OCI-M1 (cell line): ENCODE results near the gene PDE8A.
"Not testable (repeated sequence)": the region's sequence is repeated elsewhere in the genome, so short reads cannot be mapped to it uniquely, and the experiment has no call there.

Experiments used
- DNase-seq: peaks from one replicate; lab custom pipeline; 2025; lab: John Stamatoyannopoulos, UW

PDE8A gene

DNA sequence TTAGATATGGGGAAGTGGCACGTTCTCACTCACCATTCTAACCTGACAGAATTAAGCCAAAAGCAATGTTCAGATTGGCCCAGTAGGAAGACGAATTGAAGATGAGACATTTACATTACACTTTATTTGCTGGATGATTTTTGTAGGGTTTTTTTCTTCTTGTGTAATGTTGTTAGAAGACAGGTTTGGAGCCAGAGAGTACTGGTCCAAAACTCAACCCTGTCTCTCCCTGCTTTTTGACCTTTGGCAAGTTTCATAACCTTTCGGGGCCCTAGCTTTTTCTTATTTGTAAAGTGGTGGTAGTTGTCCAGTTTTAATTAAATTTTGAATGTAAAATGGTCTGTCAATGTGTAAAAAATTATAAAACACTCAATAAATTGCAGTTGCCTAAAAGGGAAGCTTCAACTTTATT lies 29.5 kb downstream of the PDE8A start:
- no peak for DNase-seq

DNA sequence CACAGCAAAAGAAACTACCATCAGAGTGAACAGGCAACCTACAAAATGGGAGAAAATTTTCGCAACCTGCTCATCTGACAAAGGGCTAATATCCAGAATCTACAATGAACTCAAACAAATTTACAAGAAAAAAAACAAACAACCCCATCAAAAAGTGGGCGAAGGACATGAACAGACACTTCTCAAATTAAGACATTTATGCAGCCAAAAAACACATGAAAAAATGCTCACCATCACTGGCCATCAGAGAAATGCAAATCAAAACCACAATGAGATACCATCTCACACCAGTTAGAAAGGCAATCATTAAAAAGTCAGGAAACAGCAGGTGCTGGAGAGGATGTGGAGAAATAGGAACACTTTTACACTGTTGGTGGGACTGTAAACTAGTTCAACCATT lies 30.1 kb downstream of the PDE8A start:
- DNase-seq = not testable (repeated sequence)

DNA sequence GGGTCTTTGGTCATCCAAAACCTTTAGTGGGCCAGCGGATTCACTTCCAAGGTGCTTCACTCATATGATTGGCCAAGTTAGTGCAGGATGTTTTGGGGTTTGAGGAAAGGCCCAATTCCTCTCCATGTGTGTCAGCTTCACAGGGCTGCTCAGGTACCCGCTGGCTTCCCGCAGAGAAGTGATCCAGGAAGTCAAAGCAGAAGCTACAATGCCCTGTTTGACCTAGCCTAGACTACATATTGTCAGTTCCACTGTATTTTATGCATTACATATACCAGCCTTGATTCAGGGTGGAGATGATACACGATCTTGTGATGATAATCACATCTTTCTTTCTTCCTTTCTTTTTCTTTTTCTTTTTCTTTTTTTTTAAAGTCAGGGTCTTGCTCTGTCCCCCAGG lies 32.1 kb downstream of the PDE8A start:
- no peak for DNase-seq

DNA sequence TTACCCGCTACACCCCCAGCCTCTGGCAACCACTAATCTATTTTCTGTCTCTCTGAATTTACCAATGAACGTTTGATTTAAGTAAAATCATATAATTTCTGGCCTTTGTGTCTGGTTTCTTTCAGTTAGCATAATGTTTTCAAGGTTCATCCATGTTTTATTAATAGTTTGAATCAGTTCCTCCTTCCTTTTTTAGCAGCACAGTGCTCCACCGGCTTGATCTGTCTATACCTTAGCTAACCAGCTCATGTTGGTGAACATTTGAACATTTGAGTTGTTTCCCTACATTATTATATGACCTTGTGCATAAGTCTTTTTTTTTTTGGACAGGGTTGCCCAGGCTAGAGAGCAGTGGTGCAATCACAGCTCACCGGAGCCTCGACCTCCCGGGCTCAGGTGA lies 33.3 kb downstream of the PDE8A start:
- no peak for DNase-seq

DNA sequence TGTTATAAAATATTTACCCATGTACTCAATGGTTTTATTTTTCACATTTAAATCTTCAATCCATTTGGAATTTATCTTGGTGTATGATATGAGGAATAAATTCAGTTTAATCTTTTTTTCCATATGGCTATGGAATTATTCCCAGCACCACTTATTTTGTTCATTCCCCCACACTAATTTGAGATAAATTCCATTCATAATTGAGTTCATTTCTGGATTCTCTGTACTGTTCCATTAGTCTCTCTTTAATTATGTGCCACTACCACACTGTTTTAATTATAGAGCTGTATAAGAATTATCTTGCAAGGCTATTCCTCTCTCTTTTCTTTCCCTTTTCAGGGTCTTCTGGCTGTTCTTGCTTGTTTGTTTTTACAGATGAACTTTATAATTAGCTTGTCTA lies 34.6 kb downstream of the PDE8A start:
- no peak for DNase-seq

DNA sequence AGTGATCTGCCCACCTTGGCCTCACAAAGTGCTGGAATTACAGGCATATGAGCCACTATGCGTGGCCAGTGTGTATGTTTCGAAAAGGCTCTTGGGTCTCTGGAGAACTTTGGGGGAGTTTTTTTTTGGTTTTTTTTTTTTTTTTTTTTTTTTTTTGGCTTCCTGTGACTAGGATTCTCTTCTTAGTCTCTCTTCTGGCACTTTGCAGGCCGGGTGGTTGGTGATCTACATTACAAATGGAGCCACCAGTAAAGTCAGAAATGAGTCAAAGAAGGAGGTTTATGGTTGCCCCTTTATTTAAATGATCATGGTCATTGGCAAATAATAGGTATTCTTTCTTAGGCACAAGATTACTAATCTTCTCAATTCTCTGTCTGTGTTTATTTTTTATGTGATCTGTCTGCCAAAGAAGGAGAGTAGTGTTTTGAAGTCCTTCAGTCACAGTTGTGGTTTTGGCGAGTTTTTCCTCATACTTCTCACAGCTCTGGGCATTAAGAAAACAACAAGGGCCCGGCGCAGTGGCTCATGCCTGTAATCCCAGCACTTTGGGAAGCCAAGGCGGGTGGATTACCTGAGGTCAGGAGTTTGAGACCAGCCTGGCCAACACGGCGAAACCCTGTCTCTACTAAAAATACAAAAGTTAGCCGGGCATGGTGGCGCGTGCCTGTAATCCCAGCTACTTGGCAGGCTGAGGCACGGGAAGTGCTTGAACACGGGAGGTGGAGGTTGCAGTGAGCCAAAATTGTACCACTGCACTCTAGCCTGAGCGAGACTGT lies 38.3 kb downstream of the PDE8A start:
- no peak for DNase-seq

DNA sequence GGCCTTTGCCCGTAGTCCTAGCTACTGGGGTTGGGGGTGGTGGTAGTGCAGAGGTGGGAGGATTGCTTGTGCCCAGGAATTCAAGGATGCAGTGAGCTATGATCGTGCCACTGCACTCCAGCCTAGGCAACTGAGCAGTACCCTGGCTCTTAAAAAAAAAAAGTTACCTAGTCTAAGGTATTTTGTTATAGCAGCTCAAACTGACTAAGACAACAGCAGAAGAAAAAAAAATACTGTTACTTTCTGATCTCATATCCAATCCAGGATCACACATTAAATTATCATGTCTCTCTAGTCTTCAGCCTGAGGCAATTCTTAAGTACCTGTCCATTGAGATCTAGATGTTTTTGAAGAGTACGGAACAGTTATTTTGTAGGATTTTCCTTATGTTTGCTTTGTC lies 39.8 kb downstream of the PDE8A start:
- DNase-seq = no peak

DNA sequence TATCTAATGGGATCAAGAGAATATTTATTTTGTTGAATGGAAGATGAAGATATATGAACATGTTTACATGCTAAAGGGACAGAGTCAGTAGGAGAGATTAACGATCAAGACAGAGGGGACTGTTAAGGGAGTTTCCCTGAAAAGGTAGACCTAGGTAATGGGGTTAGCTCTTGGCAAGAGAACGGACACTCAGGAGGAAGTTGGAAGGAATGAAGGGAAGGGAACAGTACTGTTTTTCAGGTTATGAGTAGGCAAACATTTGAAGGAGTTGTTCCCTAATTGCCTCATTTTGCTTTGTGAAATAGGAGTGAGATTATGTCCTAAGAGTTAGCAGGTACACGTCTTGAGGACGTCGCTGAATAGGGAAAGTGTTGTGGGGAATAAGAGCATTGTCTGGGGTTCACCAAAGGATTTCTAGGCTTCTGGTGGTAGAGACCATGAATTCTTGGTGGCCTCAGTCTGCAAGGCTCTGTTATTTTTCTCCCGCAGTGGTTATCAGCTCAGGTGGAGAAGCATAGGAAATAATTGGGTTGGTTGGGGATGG lies 41.3 kb downstream of the PDE8A start:
- DNase-seq = no peak

DNA sequence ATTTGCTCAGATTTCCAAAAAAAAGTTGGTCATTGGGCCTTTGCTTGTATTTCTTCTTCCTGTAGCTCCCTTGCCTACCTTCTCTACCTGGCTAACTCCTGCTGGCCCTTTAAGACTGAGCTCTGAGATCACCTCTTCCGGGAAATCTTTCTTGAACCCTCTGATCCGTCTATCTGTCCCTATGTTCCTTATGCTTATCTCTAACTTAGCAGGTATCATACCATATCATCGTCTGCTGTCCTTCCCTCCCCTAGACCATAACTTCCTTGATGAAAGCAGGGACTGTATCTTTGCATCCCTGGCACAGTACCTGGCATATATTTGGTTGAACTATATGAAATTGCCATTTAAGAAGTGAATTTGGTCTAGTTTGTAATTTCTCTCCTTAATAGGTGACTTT lies 42.3 kb downstream of the PDE8A start:
- DNase-seq = peak; percentile 14

DNA sequence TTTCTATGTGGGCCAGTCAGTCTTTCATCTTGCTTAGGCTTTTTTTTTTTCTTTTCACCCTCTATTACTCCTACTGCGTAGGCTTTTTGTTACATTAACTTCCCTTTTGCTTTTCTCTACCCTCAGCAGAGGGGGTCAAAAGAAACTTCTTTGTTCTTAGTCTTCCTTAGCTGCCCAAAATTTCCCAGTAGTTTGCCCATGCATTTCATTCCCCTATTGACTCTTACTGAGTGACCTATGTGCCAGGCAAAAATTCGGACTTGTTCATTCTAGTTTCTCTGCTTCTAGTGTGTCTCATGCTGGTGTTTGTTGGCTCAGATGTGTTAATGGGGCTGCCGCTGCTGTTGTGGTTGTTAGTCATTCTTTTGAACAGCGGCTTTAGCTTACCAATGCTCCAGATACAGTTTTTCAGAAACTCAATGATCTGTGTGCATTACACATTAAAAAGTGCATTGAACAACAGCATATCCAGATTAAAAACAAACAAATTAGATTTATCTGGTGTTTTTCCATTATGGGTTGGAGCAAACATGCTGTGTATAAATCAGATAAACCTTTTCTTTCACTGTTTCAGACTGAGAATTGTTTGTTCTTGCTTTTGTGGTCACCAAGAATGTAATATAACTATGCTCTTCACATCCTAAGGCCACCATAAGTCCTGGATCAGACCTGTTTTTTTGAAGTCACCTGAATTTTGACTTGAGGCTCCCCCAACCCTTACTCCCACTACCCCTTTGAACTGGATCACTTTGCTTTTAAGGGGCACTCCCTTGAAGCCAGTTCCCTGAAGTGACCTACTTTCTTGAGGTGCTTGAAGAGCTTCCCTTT lies 43.1 kb downstream of the PDE8A start:
- DNase-seq = no peak

DNA sequence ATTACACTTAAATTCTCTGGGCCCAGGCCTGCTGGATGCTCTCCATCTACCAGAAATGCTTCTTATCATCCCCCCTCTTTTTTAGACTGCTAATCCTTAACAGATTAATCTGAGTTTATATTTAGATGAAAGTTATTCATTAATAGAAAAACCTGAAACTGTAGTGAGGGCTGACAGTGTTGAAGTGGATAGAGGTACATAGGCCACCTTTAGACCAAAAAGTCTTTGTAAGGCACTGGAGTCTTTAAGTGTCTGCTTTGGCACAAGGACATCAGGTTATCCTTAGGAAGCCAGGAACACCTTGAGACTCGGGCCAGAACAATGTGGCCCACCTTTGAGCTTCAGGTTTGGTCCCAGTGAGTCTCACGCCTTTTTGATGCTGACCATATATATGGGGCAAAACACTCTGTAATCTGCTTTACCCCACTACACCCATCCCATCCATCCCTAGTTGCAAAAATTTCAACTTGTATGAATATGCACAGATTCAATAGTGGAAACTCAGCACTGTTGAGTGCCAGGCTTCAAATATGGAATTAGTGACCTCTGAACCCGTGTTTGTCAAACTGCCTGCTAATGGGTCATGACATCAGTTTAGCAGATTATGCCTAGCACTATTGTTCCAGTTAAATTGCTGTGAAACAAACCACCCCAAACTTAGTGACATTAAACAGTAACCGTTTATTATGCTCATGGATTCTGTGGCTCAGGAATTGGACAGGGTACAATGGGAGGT lies 44.0 kb downstream of the PDE8A start:
- DNase-seq = no peak

DNA sequence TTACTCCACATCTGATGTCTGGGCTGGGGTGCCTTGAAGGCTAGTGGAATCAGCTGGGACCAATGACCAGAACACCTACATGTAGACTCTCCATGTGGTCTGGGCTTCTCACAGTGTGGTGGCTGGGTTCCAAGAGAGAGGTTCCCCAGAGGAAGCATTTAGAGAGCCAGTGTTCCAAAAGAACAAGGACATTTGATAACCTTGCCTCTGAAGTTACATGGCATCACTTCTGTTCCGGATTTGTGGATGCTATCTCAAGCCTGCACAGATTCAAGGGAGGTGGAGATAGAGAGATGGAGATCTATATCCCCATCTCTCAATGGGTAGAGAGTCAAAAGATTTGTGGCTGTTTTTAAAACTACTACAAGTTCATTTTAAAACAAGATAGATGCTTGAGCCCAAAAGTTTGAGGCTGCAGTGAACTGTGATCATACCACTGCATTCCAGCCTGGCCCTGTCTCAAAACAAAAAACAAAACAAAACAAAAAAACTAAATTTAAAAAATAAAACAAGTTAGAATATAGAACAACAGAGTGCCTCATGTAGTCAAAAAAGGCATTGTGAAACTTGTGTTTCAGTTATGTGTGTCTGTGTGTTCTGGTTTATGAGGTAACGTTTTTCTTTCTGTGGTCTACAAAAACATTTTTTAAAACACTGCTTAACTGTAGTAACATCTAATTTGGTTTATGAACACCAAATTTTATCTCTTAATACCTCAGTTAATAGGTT lies 44.8 kb downstream of the PDE8A start:
- no peak for DNase-seq

DNA sequence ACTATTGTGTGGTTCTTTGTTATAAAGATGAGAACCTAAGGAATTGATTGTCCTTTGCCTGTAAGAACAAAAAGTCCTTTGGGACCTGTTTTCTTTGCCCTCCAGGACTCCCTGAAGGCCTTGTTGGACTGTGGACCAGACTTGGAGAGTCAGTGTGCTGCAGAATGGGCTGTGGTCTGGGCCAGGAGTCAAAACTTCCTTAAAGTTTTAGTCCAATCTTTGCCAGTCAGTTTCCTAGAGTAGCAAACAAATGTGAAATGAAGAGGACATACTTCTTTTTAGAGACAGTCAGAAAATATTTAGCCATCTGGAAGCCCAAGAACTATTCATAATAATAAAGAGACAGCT lies 45.4 kb downstream of the PDE8A start:
- DNase-seq = no peak

DNA sequence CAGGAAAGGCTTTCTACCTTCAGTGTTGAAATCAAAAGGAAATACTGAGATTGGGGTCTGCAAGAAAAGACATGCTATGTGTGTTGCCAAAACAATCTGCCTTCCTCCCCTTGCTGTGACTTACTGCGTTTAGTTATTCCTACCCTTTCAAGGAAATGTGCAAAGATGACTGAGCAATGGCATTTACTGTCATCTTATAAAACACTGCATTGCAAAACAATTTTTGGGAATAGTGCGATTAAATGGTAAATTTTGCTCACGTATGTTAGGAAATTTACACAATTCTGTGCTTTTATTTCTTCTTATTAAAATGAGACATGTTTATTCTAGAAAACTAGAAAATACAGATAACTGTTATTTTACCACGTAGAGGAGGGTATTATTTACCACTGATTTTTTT lies 45.8 kb downstream of the PDE8A start:
- DNase-seq = no peak

DNA sequence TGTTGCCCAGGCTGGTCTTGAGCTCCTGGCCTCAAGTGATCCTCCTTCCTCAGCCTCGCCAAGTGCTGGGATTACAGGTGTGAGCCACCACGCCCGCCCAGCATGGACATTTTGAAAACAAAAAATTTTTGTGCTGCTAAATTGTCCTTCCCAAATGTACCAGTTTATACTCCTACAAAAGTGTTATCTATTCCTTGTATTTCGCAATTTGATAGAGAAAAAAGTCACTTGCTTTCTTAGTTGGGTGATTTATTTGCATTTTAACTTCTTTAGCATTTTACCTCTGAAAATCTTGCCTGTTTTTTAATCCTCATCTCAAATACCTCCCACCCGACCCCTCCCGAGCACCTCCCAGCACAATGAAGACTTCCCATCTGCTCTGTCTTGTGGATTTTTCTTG lies 46.8 kb downstream of the PDE8A start:
- DNase-seq = no peak

DNA sequence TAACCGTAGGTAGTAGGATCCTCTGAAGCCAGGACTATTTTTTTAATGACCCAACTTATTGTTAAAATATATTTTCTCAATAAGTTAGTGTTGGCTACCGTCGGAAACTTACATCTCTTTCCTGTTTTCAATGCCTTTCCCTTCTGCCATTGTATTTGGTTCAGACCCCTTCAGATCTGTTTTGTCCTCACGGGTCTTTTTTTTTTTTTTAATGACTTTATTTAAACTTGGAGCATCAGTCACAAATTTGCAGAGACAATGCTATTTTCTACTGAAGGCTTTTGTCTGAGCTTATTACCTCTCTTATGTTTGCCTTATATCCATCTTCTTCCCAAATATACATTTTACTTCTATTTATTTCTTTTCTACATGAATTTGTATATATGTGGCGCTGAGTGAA lies 47.6 kb downstream of the PDE8A start:
- no peak for DNase-seq

DNA sequence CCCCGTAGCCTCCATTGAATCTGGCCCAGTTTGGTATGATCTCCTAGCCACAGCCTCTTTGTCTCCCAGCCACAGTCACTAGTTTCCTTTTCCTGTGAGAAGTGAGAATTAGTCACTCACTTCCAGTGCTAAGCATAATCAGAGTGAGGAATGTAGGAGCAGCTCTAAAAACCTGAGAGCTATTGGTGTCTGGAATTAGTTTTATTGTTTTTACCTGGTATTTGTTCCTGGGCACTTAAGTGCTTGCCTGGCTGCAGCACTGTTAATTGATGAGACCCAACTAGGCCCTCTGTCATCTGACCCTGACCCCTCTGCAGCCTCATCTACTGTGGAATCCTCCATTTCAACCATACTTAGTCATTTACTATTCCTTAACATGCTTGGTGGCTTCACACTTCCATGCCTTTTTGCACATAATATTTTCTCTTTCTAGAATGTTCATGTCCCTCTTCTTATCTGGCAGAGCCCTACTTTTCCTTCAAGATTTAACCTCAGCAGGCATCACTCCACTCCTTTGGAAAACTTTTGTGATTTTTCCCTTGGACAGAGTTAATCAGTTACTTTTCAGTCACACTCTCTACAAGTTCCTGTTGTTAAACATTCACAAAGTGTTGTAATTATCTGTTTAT lies 48.8 kb downstream of the PDE8A start:
- no peak for DNase-seq

DNA sequence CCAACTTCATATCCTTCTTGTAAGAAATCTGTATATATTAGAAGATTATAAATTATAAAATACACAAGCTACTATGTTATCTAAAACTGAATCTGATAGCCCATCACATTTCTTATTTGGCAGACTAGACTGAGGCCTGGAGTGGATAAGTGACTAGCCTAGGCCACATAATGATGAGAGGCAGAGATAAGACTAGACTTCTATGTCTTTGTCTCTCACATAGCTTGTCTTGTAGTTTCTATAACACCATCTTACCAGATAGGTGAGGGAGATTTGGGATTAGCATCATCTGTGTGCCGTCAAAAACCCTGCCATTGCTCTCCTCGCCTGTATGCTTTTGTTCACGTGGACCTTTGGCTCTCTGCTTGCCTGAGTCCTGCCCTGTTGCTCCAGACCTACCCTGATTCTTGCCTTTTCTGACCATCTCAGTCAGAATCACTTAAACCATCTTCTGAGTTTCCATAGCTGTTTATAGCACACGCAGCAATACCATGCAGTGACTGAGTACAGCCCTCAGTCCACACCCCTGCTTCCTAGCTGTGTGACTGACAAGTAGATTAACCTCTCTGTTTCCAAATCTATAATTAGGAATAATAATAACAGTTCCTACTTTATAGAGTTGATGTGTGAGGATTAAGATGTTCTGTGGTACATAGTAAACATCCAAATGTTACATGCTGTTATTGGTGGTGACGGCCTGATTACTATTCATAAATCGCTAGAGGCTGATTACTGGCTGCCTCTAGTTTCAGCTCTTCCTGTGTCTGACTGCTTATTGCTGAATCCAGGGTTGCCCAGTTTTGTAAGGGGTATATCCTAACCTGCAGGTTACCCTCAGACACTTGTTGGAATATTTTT lies 49.7 kb downstream of the PDE8A start:
- no peak for DNase-seq

DNA sequence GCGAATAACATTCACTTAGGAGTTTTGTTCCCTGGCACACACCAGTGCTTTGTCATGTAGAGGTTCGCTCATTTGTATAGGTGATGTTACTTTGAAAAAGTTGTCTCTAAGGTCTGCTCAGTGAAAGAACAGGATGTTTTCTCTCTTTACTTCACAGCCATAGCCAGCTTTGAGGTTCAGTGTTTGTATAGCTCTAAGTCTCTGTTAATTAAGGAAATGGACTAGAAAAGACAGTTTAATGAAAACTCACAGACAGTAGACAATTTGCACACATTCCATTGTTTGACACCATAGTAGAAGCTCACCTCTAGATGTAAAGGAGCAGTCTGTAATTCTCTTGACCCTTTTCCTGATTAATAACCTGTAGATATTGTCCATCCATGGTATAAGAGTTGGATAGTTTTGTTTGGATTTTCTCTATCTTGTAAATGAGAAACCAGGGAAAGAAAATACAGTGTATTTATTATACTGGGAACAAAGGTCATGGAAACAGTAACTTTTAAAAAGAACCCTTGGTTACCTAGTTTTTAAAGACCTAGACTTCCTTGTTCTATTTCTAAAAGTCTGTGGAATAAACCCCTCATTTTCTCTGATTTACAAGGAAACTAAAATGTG lies 50.4 kb downstream of the PDE8A start:
- no peak for DNase-seq

DNA sequence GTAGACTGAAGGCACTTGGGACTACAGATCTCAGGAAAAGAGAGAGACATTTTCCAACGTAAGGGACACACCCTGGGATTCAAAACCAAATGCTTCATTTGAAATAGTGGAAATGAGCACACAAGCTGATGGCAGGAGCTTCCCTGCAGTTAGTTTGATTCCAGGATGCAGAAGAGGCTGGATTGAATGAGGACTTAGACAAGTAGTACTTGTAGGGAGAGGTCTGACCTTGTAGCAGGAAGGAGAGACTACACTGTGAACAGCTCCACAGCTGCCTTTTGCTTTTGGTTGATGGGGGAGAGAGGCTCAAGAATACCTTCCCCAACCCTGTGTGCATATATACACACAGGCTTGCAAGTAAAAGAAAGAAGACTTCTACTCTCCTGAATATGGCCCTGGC lies 51.5 kb downstream of the PDE8A start:
- DNase-seq = no peak
